HepG2 (cell line): ENCODE measurements around the gene TNS4. TPM values are rescaled to one million over a fixed set of nuclear protein-coding genes. Genes with fewer than 3 reads are reported as not detected.

Source experiments
- ATAC-seq: fragments of 200-7000 bp; cut with Tn5 transposase; 3 replicates; pipeline ENCODE4 v1.9.1; 2020; ENCODE audit warnings: mild to moderate bottlenecking, moderate library complexity
- BruUV-seq: library from RNA; stranded (reverse); fragments of 400-500 nt; replicated peaks from 2 replicates; lab custom pipeline; 2021; lab: Mats Ljungman, UMichigan
- CTCF ChIA-PET: fragments of 300-600 bp; formaldehyde crosslinking; extraction: SDS; loops from one replicate; lab custom pipeline; 2021; ENCODE audit warnings: low total read pairs, inconsistent platforms, low intra/inter-chr PET ratio; lab: Yijun Ruan, JAX
- POLR2A ChIA-PET: fragments of 350-600 bp; sonication (Branson Sonifier 250); formaldehyde crosslinking; loops from one replicate; lab custom pipeline; 2020; ENCODE audit warnings: antibody characterized with exemption, inconsistent platforms; lab: Yijun Ruan, JAX
- DNase-seq: peaks from one replicate; pipeline ENCODE4 v3.0.0-alpha.2; 2015; ENCODE audit warnings: low spot score
- FAIRE-seq: peaks from 3 replicates; lab custom pipeline; 2011; peaks lifted over from hg19 to GRCh38; lab: Jason Lieb, UNC
- H2AFZ ChIP-seq: one replicate; pipeline ENCODE4 v1.6.1; 2011; ENCODE audit warnings: low read length, inconsistent platforms
- H3K27ac ChIP-seq: fragments of 300-600 bp; 3 replicates; pipeline ENCODE4 v1.8.0; 2011; ENCODE audit warnings: mixed run types, mild to moderate bottlenecking, mixed read lengths, low read length, inconsistent platforms; ENCODE audit not compliant: insufficient read depth; ENCODE audit errors: extremely low read length
- H3K27me3 ChIP-seq, 2 experiments: fragments of 200-600 bp in 1 of 2; 2 replicates in 1 of 2; 3 replicates in 1 of 2; pipeline versions ENCODE4 v1.6.0 to v1.8.0; 2011; ENCODE audit warnings: low read length in 2 of 2, mild to moderate bottlenecking in 2 of 2, moderate library complexity in 2 of 2, inconsistent platforms in 1 of 2; ENCODE audit not compliant: insufficient read depth in 2 of 2, control insufficient read depth in 1 of 2
- H3K36me3 ChIP-seq, 2 experiments: fragments of 200-600 bp in 1 of 2; replicated peaks in 1 of 2; 2 replicates in 1 of 2; 3 replicates in 1 of 2; pipeline versions ENCODE4 v1.5.1 to v1.8.0; 2011; ENCODE audit warnings: low read length in 2 of 2, inconsistent platforms in 1 of 2; ENCODE audit not compliant: insufficient read depth in 2 of 2, control insufficient read depth in 1 of 2
- H3K4me1 ChIP-seq: 2 replicates; pipeline ENCODE4 v1.5.1; 2012; ENCODE audit warnings: low read length, inconsistent platforms; ENCODE audit not compliant: insufficient read depth
- H3K4me2 ChIP-seq: 2 replicates; pipeline ENCODE4 v1.6.0; 2011; ENCODE audit warnings: low read depth, low read length, inconsistent platforms
- H3K4me3 ChIP-seq, 3 experiments: fragments of 200-600 bp in 1 of 3; sonication (generic), shearing (Covaris generic) in 1 of 3; replicated peaks in 1 of 3; 2 replicates each; pipeline ENCODE4 v1.5.1; 2011 to 2016; ENCODE audit warnings: low read length in 3 of 3, inconsistent platforms in 2 of 3, low read depth in 2 of 3, mild to moderate bottlenecking in 2 of 3, control low read depth in 1 of 3, mixed read lengths in 1 of 3; ENCODE audit not compliant: insufficient read depth in 1 of 3
- H3K79me2 ChIP-seq: one replicate; pipeline ENCODE4 v1.6.1; 2011; ENCODE audit warnings: low read length, inconsistent platforms; ENCODE audit not compliant: insufficient read depth
- H3K9ac ChIP-seq: 2 replicates; pipeline ENCODE4 v1.6.0; 2011; ENCODE audit warnings: mild to moderate bottlenecking, low read depth, low read length, inconsistent platforms; ENCODE audit not compliant: insufficient read depth
- H3K9me3 ChIP-seq: 2 replicates; pipeline ENCODE4 v1.5.1; 2012; ENCODE audit warnings: mild to moderate bottlenecking, low read length
- H4K20me1 ChIP-seq: 2 replicates; pipeline ENCODE4 v1.6.0; 2011; ENCODE audit warnings: inconsistent platforms, mild to moderate bottlenecking, low read length, moderate library complexity; ENCODE audit not compliant: insufficient read depth
- ARNTL ChIP-seq: sonication (generic); formaldehyde crosslinking; IDR thresholded peaks from 2 replicates; pipeline ENCODE4 v1.4.0; 2020; ENCODE audit warnings: mild to moderate bottlenecking, missing genetic modification reagents
- ATM ChIP-seq: fragments of 450-650 bp; IDR thresholded peaks from 2 replicates; pipeline ENCODE4 v1.7.1; 2017; ENCODE audit warnings: mild to moderate bottlenecking, borderline replicate concordance
- BCLAF1 ChIP-seq: fragments of 450-650 bp; IDR thresholded peaks from 2 replicates; pipeline ENCODE4 v1.6.1; 2017; ENCODE audit warnings: mild to moderate bottlenecking
- FOXM1 ChIP-seq: sonication (generic); formaldehyde crosslinking; IDR thresholded peaks from 2 replicates; pipeline ENCODE4 v1.5.0; 2020; ENCODE audit warnings: missing genetic modification reagents
- MAF1 ChIP-seq: sonication (generic); formaldehyde crosslinking; IDR thresholded peaks from 2 replicates; pipeline ENCODE4 v1.5.0; 2020; ENCODE audit warnings: missing genetic modification reagents, borderline replicate concordance
- TRAFD1 ChIP-seq: sonication (generic); formaldehyde crosslinking; IDR thresholded peaks from 2 replicates; pipeline ENCODE4 v1.5.1; 2020; ENCODE audit warnings: missing genetic modification reagents, mild to moderate bottlenecking, borderline replicate concordance
- ZMAT5 ChIP-seq: sonication (generic); formaldehyde crosslinking; IDR thresholded peaks from 2 replicates; pipeline ENCODE4 v1.5.0; 2020; ENCODE audit warnings: mild to moderate bottlenecking, low read depth, missing genetic modification reagents, borderline replicate concordance
- ZNF431 ChIP-seq: sonication (generic); formaldehyde crosslinking; IDR thresholded peaks from 2 replicates; pipeline ENCODE4 v1.9.0; 2022; ENCODE audit warnings: missing genetic modification reagents, low read depth, mild to moderate bottlenecking, borderline replicate concordance
- ZNF503 ChIP-seq: sonication (generic); formaldehyde crosslinking; IDR thresholded peaks from 2 replicates; pipeline ENCODE4 v1.4.0; 2020; ENCODE audit warnings: missing genetic modification reagents
- ZSCAN30 ChIP-seq: sonication (generic); formaldehyde crosslinking; IDR thresholded peaks from 2 replicates; pipeline ENCODE4 v1.5.0; 2020; ENCODE audit warnings: mild to moderate bottlenecking, missing genetic modification reagents
- WGBS: methylation state at CpG from one replicate; pipeline ENCODE4 v1.1.6; 2017; ENCODE audit warnings: low lambda C conversion rate; 5-methylcytosine and 5-hydroxymethylcytosine counted together
- in situ Hi-C: cut with HindIII; loops from 2 replicates; pipeline ENCODE4 v1.10.0; 2017; ENCODE audit warnings: low pct_unique_long_range_greater_than_20kb; ENCODE audit not compliant: extremely low pct_ligation_motif_present
- intact Hi-C: fragments of 100-400 bp; cut with micrococcal nuclease; formaldehyde crosslinking; loops from one replicate; pipeline ENCODE4 v1.10.0; 2022; ENCODE audit not compliant: unreplicated experiment
- polyA plus RNA-seq, 8 experiments: library from polyadenylated mRNA; depleted of rRNA in 3 of 8; stranded (reverse) in 7 of 8; unstranded in 1 of 8; fragments of >200 nt; fragmentation: Illumina TruSeq in 4 of 8; extraction: Trizol in 4 of 8; gene quantifications; 2 replicates each; pipeline versions ENCODE4 v1.2.1 to v1.2.3, GENCODE V29; 2011 to 2016; ENCODE audit warnings: low read depth in 4 of 8, missing spikeins in 1 of 8, mixed read lengths in 1 of 8; ENCODE audit not compliant: insufficient read depth in 1 of 8
- total RNA-seq, 5 experiments: library from RNA; depleted of rRNA; stranded (reverse); fragments of >200 nt; fragmentation: Illumina TruSeq; extraction: Trizol; gene quantifications; 2 replicates each; pipeline ENCODE4 v1.2.3, GENCODE V29; 2016; ENCODE audit warnings: low read depth in 1 of 5
- TF ChIP-seq, protein P1 (sequence below): sonication (generic); formaldehyde crosslinking; IDR thresholded peaks from 2 replicates; pipeline ENCODE4 v1.8.0; 2023; ENCODE audit warnings: mild to moderate bottlenecking, missing genetic modification reagents
- TF ChIP-seq, protein P2 (sequence below): sonication (generic); formaldehyde crosslinking; IDR thresholded peaks from 2 replicates; pipeline ENCODE4 v1.4.0; 2020; ENCODE audit warnings: missing genetic modification reagents

Gene TNS4
- total and polyA plus RNA-seq, 2 of the 13 experiments (the other 11 are each of a cell fraction or from before 2014, with no cell fraction given), result 0.58 to 2.1 TPM

DNA sequence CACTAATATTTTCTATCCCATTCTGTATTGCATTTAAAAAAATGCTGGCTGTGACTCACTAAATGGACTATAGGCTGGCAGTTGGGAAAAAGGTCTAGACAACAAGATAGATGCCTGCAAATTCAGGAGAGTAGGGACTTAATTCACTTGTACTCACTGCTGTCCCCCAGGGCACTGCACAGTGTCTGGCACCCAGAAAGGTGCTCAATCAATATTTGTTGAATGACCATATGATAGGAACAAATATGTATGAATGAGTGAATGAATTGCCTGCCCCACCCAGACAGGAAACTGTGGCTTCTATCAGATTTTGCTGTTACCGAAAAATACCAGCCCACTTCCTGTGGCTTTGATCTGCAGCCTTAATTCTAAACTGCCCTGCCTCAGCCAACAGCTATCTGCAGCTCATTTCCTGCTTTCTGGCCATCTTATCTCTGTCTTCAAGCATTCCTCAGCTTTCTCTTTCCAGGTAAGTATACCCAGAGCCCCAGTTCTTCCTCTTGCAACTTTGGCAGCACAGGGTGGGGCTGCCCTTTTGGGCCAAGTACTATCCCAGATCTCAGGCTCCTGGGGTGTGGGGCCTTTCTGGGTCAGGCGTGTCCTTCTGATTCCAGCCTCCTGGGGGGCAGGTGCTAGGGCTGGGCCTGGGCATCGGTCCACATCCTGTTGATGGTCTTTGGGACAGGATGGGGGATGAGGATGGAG, 15.3 kb upstream of the TNS4 start:
- Histone ChIP-seq H4K20me1 (no peaks in the 10 kb centered on the region), H3K9ac (no peak overlapping the region), H3K4me1 (peaks cover 80% of the 10 kb centered on the region), H3K9me3 (no peaks in the 10 kb centered on the region), H3K27ac (no peak overlapping the region), H3K36me3 (no peaks in the 10 kb centered on the region), H3K79me2 (no peaks in the 10 kb centered on the region), H3K27me3 (no peaks in the 10 kb centered on the region), H2AFZ (no peak overlapping the region), H3K4me3 (no peak overlapping the region), H3K4me2 (peak overlapping the region; percentile 3; the same call in 1 of the 2 replicates)
- CTCF ChIA-PET, result no interaction called here
- no TSS peak for BruUV-seq
- FAIRE-seq (peak; percentile 43), ATAC-seq (no peak), DNase-seq (peak; percentile 93)
- 2% methylated on average over 3 of the region's 3 CpGs for WGBS
- intact Hi-C loops, result no loop called here
- in situ Hi-C loops, result no loop called here
- POLR2A ChIA-PET, result no interaction called here
- no peak for TF ChIP-seq ZMAT5 (CRISPR knock-in tag)
- no peak for TF ChIP-seq ZNF431 (CRISPR knock-in tag)
- no peak for TF ChIP-seq BCLAF1
- no peak for TF ChIP-seq ATM
- TF ChIP-seq, protein P1, sequence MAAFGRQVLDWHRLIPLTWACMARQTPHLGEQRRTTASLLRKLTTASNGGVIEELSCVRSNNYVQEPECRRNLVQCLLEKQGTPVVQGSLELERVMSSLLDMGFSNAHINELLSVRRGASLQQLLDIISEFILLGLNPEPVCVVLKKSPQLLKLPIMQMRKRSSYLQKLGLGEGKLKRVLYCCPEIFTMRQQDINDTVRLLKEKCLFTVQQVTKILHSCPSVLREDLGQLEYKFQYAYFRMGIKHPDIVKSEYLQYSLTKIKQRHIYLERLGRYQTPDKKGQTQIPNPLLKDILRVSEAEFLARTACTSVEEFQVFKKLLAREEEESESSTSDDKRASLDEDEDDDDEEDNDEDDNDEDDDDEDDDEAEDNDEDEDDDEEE, result no peak
- TF ChIP-seq, protein P2, sequence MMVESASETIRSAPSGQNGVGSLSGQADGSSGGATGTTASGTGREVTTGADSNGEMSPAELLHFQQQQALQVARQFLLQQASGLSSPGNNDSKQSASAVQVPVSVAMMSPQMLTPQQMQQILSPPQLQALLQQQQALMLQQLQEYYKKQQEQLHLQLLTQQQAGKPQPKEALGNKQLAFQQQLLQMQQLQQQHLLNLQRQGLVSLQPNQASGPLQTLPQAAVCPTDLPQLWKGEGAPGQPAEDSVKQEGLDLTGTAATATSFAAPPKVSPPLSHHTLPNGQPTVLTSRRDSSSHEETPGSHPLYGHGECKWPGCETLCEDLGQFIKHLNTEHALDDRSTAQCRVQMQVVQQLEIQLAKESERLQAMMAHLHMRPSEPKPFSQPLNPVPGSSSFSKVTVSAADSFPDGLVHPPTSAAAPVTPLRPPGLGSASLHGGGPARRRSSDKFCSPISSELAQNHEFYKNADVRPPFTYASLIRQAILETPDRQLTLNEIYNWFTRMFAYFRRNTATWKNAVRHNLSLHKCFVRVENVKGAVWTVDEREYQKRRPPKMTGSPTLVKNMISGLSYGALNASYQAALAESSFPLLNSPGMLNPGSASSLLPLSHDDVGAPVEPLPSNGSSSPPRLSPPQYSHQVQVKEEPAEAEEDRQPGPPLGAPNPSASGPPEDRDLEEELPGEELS, result peak; percentile 59
- TF ChIP-seq TRAFD1 (CRISPR knock-in tag), result no peak
- TF ChIP-seq ARNTL (CRISPR knock-in tag), result no peak
- TF ChIP-seq MAF1 (CRISPR knock-in tag), result no peak
- TF ChIP-seq FOXM1 (CRISPR knock-in tag), result no peak
- TF ChIP-seq ZNF503 (CRISPR knock-in tag), result no peak; the same call in 1 of the 2 replicates
- TF ChIP-seq ZSCAN30 (CRISPR knock-in tag), result no peak
